Esophagus muscularis mucosa (tissue), 4 donors: ENCODE measurements around the gene APOM. TPM values are rescaled to one million over a fixed set of nuclear protein-coding genes. Genes with fewer than 3 reads are reported as not detected.

Experiments used
- DNase-seq: peaks from one replicate; pipeline ENCODE4 v3.0.0-alpha.2; 2017; ENCODE audit errors: extremely low spot score
- H3K27ac ChIP-seq, 4 donors: fragments of 200-600 bp; sonication (generic); replicated peaks in 1 of 4; 1 replicate in 3 of 4; 2 replicates in 1 of 4; pipeline ENCODE4 v1.5.1; 2016 to 2019; ENCODE audit warnings: mild to moderate bottlenecking in 1 of 4
- H3K27me3 ChIP-seq, 4 donors: fragments of 200-600 bp; sonication (generic); one replicate each; pipeline versions ENCODE4 v1.5.1 to v1.6.0; 2016 to 2019
- H3K36me3 ChIP-seq, 4 donors: fragments of 200-600 bp; sonication (generic); one replicate each; pipeline ENCODE4 v1.5.1; 2016 to 2019
- H3K4me1 ChIP-seq, 4 donors: fragments of 200-600 bp; sonication (generic); one replicate each; pipeline ENCODE4 v1.5.1; 2016 to 2019
- H3K4me3 ChIP-seq, 4 donors: fragments of 200-600 bp; sonication (generic); 1 replicate in 2 of 4; 2 replicates in 2 of 4; pipeline ENCODE4 v1.5.1; 2016 to 2019; ENCODE audit warnings: mild to moderate bottlenecking in 4 of 4, moderate library complexity in 1 of 4
- H3K9me3 ChIP-seq, 4 donors: fragments of 200-600 bp; sonication (generic); 1 replicate in 3 of 4; 2 replicates in 1 of 4; pipeline ENCODE4 v1.5.1; 2016 to 2019
- EP300 ChIP-seq: sonication (generic); formaldehyde crosslinking; IDR thresholded peaks from one replicate; pipeline ENCODE4 v1.6.1; 2017; ENCODE audit warnings: antibody characterized with exemption
- POLR2A ChIP-seq: fragments of 450-650 bp; IDR thresholded peaks from one replicate; pipeline ENCODE4 v1.6.1; 2017; ENCODE audit warnings: antibody characterized with exemption, moderate library complexity, mild to moderate bottlenecking, low read depth
- POLR2AphosphoS5 ChIP-seq, 2 donors: sonication (generic); formaldehyde crosslinking; IDR thresholded peaks; one replicate each; pipeline ENCODE4 v1.6.1; 2017; ENCODE audit warnings: antibody characterized with exemption in 2 of 2
- WGBS: methylation state at CpG from one replicate; pipeline ENCODE4 v1.1.5; 2018; 5-methylcytosine and 5-hydroxymethylcytosine counted together
- intact Hi-C: fragments of 100-400 bp; cut with DNase I; formaldehyde crosslinking; loops from one replicate; pipeline ENCODE4 v1.15.1; 2023
- total RNA-seq, 4 donors: library from RNA; depleted of rRNA; stranded (reverse); fragments of >200 nt; gene quantifications; one replicate each; pipeline versions ENCODE4 v1.1.0 to v1.2.1, GENCODE V29; 2016
- TF ChIP-seq, protein P1 (sequence below), 3 experiments: fragments of 200-600 bp in 2 of 3; fragments of 450-650 bp in 1 of 3; sonication (generic) in 2 of 3; IDR thresholded peaks; one replicate each; pipeline ENCODE4 v1.5.1; 2017 to 2019; ENCODE audit warnings: antibody characterized with exemption in 3 of 3, mild to moderate bottlenecking in 2 of 3, moderate library complexity in 1 of 3

The APOM gene
- total RNA-seq, 4 donors from 2014 or later, result 1.5 to 3.3 (median 2.0) TPM

DNA sequence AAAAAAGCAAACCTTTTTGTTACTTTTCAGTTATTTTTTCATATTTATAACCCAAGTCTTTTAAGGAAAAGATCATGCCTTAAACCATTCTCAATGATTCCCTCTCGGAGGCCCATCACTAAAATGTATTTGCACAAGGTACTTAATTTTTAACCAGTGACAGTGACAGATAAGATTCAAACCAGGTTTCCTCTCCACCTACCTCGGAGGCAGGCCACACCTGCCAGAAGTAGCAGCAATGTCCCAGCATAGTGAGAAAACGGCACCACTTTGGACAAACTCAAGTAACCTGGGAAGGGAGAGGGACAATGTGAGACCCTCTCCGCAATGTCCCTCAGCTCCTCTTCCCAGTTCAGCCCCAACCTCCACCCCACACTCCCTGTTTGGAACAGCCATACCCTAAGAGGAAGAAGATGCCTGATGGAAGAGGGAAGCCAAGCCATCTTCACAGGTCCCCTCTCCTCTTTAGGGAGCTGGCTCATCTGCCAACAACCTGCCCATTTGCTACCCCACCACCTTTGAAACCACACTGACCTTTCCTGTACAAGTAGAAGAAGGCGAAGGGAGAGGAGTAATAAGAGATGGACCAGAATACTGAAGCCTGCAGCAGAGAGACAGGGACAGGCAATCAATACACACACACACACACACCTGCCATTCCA lies 45.2 kb downstream of the APOM start:
- H3K27me3 ChIP-seq, result no peaks in the 10 kb centered on the region
- intact Hi-C loops, result no loop called here
- H3K4me1 ChIP-seq, result peaks cover 21 to 49% (median 32%) of the 10 kb centered on the region in 4 donors
- peak overlapping the region in 1 of 4 donors; percentile 81 for H3K4me3 ChIP-seq
- 91% methylated on average over 5 of the region's 5 CpGs for WGBS
- H3K27ac ChIP-seq, result peak overlapping the region in 2 of 4 donors; percentile 19 to 90
- peaks cover 23 to 51% (median 35%) of the 10 kb centered on the region in 4 donors for H3K36me3 ChIP-seq
- H3K9me3 ChIP-seq, result no peaks in the 10 kb centered on the region
- TF ChIP-seq EP300, result no peak
- no peak for TF ChIP-seq POLR2AphosphoS5 (IDR thresholded peaks at IDR 0.05)
- TF ChIP-seq, protein P1, sequence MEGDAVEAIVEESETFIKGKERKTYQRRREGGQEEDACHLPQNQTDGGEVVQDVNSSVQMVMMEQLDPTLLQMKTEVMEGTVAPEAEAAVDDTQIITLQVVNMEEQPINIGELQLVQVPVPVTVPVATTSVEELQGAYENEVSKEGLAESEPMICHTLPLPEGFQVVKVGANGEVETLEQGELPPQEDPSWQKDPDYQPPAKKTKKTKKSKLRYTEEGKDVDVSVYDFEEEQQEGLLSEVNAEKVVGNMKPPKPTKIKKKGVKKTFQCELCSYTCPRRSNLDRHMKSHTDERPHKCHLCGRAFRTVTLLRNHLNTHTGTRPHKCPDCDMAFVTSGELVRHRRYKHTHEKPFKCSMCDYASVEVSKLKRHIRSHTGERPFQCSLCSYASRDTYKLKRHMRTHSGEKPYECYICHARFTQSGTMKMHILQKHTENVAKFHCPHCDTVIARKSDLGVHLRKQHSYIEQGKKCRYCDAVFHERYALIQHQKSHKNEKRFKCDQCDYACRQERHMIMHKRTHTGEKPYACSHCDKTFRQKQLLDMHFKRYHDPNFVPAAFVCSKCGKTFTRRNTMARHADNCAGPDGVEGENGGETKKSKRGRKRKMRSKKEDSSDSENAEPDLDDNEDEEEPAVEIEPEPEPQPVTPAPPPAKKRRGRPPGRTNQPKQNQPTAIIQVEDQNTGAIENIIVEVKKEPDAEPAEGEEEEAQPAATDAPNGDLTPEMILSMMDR (IDR thresholded peaks at IDR 0.05), result no peak
- TF ChIP-seq POLR2A, result no peak
- DNase-seq, result no peak

DNA sequence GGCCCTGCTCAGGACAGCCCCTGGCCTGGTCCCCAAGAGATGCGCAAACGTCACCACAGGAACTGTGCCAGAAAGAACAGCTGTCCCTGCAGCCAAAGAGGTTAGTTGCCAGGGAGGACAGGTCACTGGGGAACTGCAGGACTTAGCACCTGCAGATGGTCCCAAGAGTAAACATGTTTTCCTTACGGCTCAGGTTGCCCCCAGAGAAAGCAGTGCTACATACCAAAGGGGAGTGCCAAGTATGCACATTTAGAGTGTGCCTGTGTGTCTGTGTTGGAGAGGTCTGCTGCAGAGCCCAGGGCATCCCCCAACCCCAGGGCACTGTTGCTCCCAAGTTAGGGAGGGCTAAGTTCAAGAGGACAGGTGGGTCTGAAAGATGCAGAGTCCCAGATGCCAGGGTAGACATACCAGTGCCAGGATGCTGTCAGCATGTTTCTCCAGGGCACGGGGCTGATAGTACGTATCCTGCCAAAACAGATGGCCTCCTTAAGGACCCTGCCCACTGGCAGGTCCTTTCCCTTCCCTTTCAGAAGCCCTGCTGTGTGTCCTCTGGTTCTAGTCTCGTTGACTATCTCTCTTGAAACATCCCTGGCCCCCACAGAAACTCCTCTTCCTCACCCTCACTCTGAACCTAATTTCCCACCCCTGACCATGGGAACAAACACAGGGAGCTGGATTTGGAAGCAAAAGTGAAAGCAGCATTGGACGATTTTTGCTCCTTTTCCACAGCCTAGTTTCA lies 46.1 kb downstream of the APOM start:
- peak overlapping the region; percentile 64 to 86 (median 80) for H3K4me3 ChIP-seq
- no peaks in the 10 kb centered on the region for H3K9me3 ChIP-seq
- TF ChIP-seq POLR2AphosphoS5 (IDR thresholded peaks at IDR 0.05), result no peak
- TF ChIP-seq EP300, result no peak
- no peak for TF ChIP-seq POLR2A
- TF ChIP-seq, protein P1 (IDR thresholded peaks at IDR 0.05), result no peak
- WGBS, result 13% methylated on average over 7 of the region's 7 CpGs
- DNase-seq, result no peak
- no peaks in the 10 kb centered on the region for H3K27me3 ChIP-seq
- peaks cover 13 to 41% (median 25%) of the 10 kb centered on the region in 4 donors for H3K36me3 ChIP-seq
- H3K27ac ChIP-seq, result peak overlapping the region; percentile 90 to 99 (median 97)
- H3K4me1 ChIP-seq, result peaks cover 21 to 49% (median 32%) of the 10 kb centered on the region in 4 donors
- intact Hi-C loops, result no loop called here

DNA sequence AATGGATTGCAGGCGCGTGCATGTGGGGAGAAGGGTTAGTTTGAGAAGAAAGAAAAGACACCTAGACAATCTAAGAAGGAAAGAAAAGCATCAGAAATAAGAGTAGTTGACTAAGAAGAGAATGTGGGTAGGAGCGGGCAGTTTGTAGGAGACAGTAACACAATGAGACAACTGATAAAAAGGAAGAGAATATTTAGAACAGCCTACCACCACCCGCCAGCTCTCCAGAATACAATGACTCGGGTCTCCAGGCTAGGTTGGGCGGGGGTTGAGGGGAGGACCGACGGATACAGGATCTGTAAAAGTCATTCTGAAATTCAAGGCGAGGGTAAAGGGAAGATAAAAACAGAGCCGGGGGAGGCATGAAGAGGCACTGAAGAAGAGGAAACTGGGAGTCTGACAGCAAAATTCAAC lies 46.7 kb downstream of the APOM start:
- DNase-seq, result no peak
- intact Hi-C loops, result no loop called here
- peak overlapping the region; percentile 90 to 99 (median 97) for H3K27ac ChIP-seq
- TF ChIP-seq POLR2A (no peak), EP300 (no peak), POLR2AphosphoS5 (IDR thresholded peaks at IDR 0.05) (no peak)
- TF ChIP-seq, protein P1 (IDR thresholded peaks at IDR 0.05), result no peak
- no peaks in the 10 kb centered on the region for H3K9me3 ChIP-seq
- no peaks in the 10 kb centered on the region for H3K27me3 ChIP-seq
- peak overlapping the region; percentile 64 to 86 (median 80) for H3K4me3 ChIP-seq
- peaks cover 12 to 36% (median 22%) of the 10 kb centered on the region in 4 donors for H3K36me3 ChIP-seq
- WGBS, result under 1% methylated on average over 10 of the region's 10 CpGs
- H3K4me1 ChIP-seq, result peaks cover 21 to 45% (median 32%) of the 10 kb centered on the region in 4 donors

DNA sequence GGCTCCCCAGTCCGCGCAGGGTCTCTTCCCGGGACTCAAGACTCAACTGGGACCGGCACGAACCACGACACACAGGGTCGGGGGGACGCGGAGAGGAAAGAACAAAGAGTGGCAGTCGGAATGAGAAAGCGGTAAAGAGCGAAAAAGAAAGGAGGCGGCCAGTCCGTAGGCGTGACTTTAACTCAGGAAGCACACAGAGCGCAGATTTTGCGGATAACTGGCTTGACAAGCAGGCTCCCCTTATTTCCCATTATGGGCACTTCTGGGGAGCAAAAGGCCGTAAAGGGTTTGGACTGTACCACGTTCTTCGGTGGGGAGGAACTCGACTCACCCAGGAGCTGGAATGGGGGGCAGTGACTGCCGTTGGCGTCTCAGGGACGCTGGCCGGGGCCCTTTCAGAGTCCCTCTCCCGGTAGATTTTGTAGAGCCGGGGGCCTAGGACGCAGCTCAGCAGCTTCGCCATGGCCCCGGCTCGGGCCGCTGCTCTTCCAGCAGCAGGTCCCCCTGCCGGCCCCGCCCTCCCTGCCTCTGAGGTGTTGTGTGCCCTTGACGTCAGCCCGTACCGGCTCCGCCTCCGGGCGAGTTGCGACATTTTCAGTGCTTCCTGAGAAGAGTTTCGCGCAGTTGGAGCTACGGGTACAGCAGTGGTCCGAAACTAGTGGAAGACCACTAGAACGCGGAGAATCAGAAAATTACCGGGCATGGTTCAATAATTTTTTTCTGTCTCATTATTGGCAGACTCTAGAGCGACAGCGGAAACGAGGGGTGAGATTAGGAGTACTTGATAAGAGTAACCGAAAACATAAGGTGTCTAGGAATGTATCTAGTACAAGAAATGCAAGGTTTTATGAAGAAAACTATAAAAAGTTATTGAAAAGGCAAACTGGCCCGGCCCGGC lies 47.4 kb downstream of the APOM start, which contains the start of gene ABHD16A:
Gene ABHD16A (minus strand): TSS at position 506 of the 898 bp plus-strand sequence. CDS start 43 bp downstream, at position 463.
- Histone ChIP-seq H3K27ac (peak within 1 kb of the TSS; percentile 90 to 99 (median 97)), H3K4me1 (peaks cover 21 to 41% (median 32%) of the 10 kb centered on the region in 4 donors), H3K4me3 (peak within 1 kb of the TSS; percentile 64 to 86 (median 80)), H3K27me3 (no peaks in the 10 kb centered on the region), H3K36me3 (peaks cover 12 to 29% (median 19%) of the 10 kb centered on the region in 4 donors), H3K9me3 (no peaks in the 10 kb centered on the region)
- WGBS, result 2% methylated on average over 46 of the region's 54 CpGs
- TF ChIP-seq POLR2AphosphoS5 (IDR thresholded peaks at IDR 0.05), result peak; percentile 99 to 100
- no peak for TF ChIP-seq EP300
- TF ChIP-seq POLR2A, result peak; percentile 99
- TF ChIP-seq, protein P1 (IDR thresholded peaks at IDR 0.05), result peak in 1 of 3 experiments; percentile 20
- intact Hi-C loops, result no loop called here
- DNase-seq, result peak; percentile 100
